ENCODE measurements around the gene SSR2. TPM values are rescaled to one million over a fixed set of nuclear protein-coding genes. Genes with fewer than 3 reads are reported as not detected.
A peak's percentile ranks its signal among the peaks of the same experiment; 100 is the strongest.

Gene SSR2
- total RNA-seq, 1 donor from 2014 or later = 450 TPM

GRCh38 chr1:156024801-156025200, 4.0 kb upstream of the SSR2 start:
- TF ChIP-seq, protein P1, sequence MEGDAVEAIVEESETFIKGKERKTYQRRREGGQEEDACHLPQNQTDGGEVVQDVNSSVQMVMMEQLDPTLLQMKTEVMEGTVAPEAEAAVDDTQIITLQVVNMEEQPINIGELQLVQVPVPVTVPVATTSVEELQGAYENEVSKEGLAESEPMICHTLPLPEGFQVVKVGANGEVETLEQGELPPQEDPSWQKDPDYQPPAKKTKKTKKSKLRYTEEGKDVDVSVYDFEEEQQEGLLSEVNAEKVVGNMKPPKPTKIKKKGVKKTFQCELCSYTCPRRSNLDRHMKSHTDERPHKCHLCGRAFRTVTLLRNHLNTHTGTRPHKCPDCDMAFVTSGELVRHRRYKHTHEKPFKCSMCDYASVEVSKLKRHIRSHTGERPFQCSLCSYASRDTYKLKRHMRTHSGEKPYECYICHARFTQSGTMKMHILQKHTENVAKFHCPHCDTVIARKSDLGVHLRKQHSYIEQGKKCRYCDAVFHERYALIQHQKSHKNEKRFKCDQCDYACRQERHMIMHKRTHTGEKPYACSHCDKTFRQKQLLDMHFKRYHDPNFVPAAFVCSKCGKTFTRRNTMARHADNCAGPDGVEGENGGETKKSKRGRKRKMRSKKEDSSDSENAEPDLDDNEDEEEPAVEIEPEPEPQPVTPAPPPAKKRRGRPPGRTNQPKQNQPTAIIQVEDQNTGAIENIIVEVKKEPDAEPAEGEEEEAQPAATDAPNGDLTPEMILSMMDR (conservative IDR thresholded peaks at IDR 0.05; ENCODE audit: low read depth, low read length) = no peak
- no peak for DNase-seq (ENCODE audit: low read depth)
- H3K4me3 ChIP-seq (ENCODE audit: low read depth, low read length) = no peak overlapping the region

DNA sequence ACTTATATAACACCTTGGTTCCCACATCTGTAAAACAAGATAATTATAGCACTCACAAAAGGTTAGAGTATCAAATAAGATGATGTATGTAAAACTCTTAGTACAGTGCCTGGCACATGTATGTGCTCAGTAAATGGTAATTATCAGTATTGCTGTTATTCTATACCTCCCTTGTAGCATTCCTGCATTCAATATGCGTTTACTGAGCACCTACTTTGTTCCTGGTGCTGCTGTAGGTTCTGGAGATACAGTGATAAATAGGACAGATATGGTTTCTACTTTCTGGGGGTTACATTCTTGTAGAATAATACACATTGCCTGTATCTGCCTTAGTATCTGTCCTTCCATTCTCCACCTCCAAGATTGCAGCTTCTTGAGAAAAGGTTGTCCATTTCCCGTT, 1.2 kb upstream of the SSR2 start:
- DNase-seq (ENCODE audit: low read depth) = no peak
- H3K4me3 ChIP-seq (ENCODE audit: low read depth, low read length) = no peak overlapping the region
- TF ChIP-seq, protein P1 (conservative IDR thresholded peaks at IDR 0.05; ENCODE audit: low read depth, low read length) = no peak

DNA sequence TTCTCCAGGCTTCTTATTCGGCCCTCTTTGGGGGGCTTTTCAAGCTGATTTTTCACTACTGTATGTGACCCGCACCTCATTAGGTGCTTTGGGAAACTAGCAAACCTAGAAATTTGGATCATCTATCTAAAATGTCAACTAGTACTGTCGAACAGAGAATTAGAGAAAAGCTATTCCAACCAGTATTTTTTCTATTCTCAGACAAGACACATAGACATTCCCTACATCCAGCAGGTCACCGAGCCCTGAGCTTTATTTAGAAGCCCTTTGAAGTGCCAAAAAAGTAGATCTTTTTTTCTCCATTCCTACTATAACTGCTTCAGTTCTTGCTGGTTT, 310 bp upstream of the SSR2 start:
- no peak for DNase-seq (ENCODE audit: low read depth)
- TF ChIP-seq, protein P1 (conservative IDR thresholded peaks at IDR 0.05; ENCODE audit: low read depth, low read length) = no peak
- peak overlapping the region; percentile 86 for H3K4me3 ChIP-seq (ENCODE audit: low read depth, low read length)

- DNase-seq (ENCODE audit: low read depth) = no peak
- TF ChIP-seq, protein P1 (conservative IDR thresholded peaks at IDR 0.05; ENCODE audit: low read depth, low read length) = no peak
- H3K4me3 ChIP-seq (ENCODE audit: low read depth, low read length) = peak overlapping the region; percentile 86
Measured at GRCh38 chr1:156019946-156020292, 832 bp downstream of the SSR2 start.

GRCh38 chr1:156014829-156015228, 5.9 kb downstream of the SSR2 start:
- DNase-seq (ENCODE audit: low read depth) = no peak
- TF ChIP-seq, protein P1 (conservative IDR thresholded peaks at IDR 0.05; ENCODE audit: low read depth, low read length) = no peak
- H3K4me3 ChIP-seq (ENCODE audit: low read depth, low read length) = no peak overlapping the region

DNA sequence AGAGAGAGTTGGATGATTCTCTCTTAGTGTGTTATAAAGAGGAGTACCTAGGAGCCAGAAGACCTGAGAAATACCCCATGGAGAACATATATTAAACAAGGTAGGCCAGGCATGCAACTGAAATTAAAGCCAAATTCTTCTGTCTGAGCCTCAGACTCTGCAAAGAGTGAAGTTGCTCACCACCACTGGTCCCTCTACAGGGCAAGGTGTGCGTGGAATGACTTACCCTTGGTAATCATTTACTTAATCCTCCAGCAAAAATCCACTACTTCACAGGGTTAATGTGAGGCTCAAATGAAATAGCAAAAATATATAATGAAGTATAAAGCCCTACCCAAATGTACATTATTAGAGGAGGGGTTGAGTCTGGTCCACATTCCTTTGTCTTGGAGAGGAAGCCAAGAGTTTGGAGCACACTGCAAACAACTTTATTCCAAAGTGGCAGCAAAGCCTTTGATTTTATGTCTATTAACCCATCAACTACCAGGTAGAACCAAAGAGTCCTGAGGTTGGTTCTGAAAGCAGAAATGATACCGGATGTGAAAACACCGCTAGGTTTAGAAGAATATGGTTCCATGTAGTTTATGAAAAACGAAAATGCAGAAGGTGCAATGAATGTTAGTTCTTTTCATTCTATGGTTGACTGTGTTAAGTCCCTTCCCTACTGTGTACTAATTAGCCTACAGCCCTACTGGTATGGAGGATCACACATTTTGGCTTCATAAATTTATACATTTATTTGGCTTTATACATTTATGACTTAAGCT, 8.5 kb downstream of the SSR2 start:
- DNase-seq (ENCODE audit: low read depth) = no peak
- H3K4me3 ChIP-seq (ENCODE audit: low read depth, low read length) = no peak overlapping the region
- TF ChIP-seq, protein P1 (conservative IDR thresholded peaks at IDR 0.05; ENCODE audit: low read depth, low read length) = peak; percentile 13

GRCh38 chr1:156009404-156009803, 11.3 kb downstream of the SSR2 start:
- TF ChIP-seq, protein P1 (conservative IDR thresholded peaks at IDR 0.05; ENCODE audit: low read depth, low read length) = no peak
- DNase-seq (ENCODE audit: low read depth) = no peak
- H3K4me3 ChIP-seq (ENCODE audit: low read depth, low read length) = no peak overlapping the region

All from epithelial cell of proximal tubule (primary cell).